Activated CD4-positive, alpha-beta T cell treated with anti-CD3 and anti-CD28 coated beads, Interleukin-2, Interleukin-6, amounts not matched to agents 100 ng/mL and 50 ng/mL, durations not matched to agents 16 hours and 8 hours (primary cell): ENCODE results near the gene NELL1.
"Not testable (repeated sequence)": the region's sequence is repeated elsewhere in the genome, so short reads cannot be mapped to it uniquely, and the experiment has no call there.

Experiments used
- DNase-seq: peaks from one replicate; pipeline ENCODE4 v3.0.0-alpha.2; 2020

NELL1 gene

GRCh38 chr11:20771681-20772080, 102.3 kb downstream of the NELL1 start:
- DNase-seq: no peak

- no peak for DNase-seq
Measured at GRCh38 chr11:20775331-20775730, 105.9 kb downstream of the NELL1 start.

- DNase-seq: no peak
Measured at GRCh38 chr11:20782775-20783174, 113.4 kb downstream of the NELL1 start.

- no peak for DNase-seq
Measured at GRCh38 chr11:20783220-20783619, 113.8 kb downstream of the NELL1 start.

GRCh38 chr11:20790622-20791021, 121.2 kb downstream of the NELL1 start:
- no peak for DNase-seq

- no peak for DNase-seq
Measured at GRCh38 chr11:20795005-20795404, 125.6 kb downstream of the NELL1 start.

DNA sequence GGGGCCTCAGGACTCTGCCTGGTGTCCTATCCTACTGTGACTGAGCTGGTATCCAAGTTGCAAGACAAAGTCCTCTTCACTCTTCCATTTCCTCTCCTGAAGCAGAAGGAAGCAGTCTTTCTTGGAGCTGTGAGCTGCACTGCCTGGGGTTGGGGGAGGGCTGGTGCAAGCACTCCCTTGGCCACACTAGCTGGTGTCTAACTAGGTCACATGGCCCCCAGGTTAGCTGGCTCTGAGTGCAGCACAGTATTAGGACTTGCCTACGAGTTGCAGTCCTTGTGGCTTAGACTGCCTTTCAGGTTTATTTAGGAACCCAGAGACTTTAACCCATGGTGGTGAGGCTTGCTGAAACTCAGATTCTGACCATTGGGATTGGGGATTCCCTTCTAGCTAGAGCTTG, 138.9 kb downstream of the NELL1 start:
- no peak for DNase-seq

GRCh38 chr11:20821046-20821445, 151.7 kb downstream of the NELL1 start:
- DNase-seq: no peak

DNA sequence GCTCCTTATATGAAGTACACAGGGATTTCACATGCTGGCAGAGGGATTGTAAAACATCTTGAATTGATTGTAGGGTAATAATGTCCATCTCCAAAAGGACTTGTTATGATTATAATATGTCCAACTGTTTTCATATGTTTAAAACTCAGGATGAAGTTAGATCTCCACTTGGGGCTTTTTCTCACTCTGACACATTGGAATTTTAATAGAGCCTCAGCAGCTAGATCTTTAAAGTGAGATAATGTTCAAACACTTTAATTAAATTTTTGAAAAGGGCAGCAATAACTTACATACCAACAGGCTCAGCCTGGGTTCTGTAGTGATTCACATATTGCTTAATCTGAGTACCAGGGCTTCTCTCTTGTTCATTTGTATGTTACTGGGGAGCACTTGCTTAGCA, 152.1 kb downstream of the NELL1 start:
- no peak for DNase-seq

GRCh38 chr11:20824773-20825172, 155.4 kb downstream of the NELL1 start:
- no peak for DNase-seq

DNA sequence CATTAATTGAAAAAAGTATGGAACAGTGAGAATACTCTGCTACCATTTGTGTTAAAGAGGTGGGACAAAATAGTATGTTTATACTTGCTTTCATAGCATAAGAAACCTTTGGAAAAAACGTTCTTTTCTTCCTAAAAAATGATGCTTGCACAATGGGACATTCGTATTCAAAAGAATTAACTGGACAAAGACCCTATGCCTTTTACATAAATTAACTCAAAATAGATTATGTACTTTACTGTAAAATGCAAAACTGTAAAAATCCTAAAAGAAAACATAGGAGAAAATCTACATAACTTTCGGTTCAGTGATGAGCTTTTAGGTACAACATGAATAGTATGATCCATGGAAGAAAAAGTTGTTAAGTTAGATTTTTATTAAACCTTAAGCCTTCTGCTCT, 166.2 kb downstream of the NELL1 start:
- DNase-seq: no peak

GRCh38 chr11:20839231-20839630, 169.8 kb downstream of the NELL1 start:
- no peak for DNase-seq

DNA sequence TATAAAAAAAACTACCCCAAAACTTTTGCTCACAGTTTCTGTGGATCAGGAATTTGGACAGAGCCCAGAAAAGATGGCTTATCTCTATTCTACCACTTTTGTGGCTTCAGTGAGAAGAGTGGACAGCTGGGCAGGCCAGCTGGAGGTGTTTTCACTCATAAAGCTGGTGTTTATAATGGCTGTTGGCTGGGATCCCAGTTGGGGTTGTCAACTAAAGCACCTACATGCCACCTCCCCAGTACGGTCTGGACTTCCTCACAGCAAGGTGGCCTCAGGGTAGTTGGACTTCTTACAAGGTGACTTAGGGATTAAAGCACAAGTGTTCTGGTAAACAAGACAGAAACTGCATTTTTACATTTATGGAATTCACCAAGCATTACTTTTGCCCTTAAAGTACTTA, 171.0 kb downstream of the NELL1 start:
- DNase-seq: no peak

DNA sequence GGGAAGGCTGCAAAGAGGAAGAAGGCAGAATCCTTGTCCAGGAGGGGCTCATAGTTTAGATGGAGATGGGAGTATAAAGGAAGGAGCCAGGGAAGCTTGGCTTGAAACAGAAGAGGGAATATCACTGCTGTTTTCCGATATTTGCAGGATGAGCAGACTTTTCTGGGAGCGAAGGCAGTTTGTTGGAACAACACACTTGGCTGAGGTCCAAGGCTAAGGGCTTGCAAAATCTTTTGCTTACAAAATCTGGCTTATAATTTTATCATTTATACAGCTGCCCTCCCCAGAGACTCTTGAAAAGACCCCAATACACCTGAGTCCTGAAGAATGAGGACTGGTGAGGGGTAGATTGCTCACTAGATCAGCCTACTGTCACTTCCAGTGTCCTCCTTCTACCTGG, 174.8 kb downstream of the NELL1 start:
- no peak for DNase-seq

GRCh38 chr11:20844630-20845029, 175.2 kb downstream of the NELL1 start:
- DNase-seq: no peak

DNA sequence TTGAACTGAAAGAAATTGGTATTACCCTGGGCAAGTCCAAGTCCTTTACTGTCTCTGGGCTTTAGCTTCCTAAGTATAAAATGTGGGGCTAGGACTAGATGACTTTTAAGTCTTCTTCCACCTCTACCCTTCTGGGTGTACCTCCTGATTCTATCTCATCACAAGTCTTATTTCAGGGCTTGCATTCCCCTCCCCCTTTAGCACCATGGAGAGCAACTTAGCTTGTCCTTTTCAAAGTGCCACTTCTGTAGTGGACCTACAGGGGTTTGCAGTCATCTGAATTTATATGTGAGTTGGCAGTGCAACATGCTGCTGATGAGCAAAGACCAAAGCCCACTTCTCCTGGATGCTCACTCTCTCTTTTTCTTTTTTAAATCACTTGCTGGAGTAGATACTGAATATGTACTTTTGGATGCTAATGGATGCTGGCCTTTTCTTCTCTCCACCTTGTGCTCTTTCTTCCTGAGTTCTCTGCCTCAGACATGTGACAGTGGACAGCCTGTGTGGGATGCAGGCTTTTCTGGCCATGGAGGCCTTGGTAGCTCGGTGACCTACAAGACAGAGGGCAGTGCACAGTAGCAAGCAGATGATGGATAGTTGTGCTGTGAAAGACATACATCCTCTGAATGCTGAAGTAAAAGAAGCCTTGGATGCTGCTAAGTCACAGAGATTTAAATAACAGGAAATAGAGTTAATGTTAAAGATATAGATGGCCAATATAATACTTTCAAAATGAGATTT, 185.0 kb downstream of the NELL1 start:
- no peak for DNase-seq

DNA sequence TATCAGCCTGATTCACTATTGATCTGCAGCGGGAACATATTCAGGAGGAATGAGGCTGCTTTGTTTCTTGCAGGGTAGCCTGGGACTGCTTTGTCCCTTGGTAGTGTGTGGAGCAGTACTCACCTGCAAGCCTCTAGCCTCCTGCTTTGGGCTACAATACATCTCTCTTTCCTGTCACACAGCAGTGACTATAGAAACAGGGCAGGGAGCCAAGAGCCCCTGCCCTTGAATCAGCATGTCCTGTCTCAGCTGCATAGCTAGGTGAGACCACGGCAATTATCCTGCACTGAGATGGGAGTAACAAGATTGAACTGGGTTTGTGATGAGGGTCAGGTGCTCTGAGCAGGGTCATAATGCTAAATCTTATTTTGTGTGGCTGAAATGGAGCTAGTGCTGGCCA, 191.9 kb downstream of the NELL1 start:
- no peak for DNase-seq

GRCh38 chr11:20862263-20862662, 192.9 kb downstream of the NELL1 start:
- not testable (repeated sequence) for DNase-seq

- DNase-seq: no peak
Measured at GRCh38 chr11:20864628-20865027, 195.2 kb downstream of the NELL1 start.

GRCh38 chr11:20865161-20865560, 195.8 kb downstream of the NELL1 start:
- no peak for DNase-seq

DNA sequence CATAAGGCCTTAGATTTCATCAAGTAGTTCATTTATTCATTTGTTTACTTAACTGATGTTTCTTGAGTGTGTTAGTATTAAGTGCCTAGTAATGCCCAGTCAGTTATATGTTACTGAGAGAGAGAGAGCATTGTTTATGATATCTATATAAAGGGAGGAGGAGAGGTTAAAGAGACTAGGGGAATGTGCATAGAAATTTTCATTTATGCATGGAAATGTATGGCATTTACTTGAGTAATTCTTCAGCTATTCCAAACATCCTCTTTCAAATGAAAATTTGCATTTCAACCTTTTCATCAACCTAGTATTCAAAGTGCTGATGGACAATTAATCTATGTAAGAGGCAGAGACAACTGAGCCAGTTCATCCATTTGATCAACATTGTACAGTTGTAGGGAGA, 199.7 kb downstream of the NELL1 start:
- DNase-seq: no peak

DNA sequence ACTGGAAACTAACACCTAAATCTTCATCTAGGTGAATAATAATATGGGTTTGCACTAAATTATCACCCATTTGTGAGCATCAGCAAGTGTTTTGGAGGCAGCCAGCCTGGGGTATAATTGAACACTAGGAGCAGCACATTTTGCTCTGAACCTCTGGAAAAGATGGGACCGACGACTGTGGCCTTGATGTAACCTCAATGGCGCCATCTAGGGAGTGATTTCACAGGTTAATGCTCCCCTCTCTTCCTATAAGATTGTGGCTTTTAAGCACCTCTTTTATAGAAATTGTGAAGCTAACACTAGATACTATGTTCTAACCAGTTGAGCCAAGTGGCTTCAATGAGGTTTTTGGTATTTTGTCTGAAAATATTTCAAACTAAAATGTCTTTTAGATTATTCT, 203.7 kb downstream of the NELL1 start:
- DNase-seq: peak; percentile 5

- DNase-seq: no peak
Measured at GRCh38 chr11:20874358-20874757, 205.0 kb downstream of the NELL1 start.

DNA sequence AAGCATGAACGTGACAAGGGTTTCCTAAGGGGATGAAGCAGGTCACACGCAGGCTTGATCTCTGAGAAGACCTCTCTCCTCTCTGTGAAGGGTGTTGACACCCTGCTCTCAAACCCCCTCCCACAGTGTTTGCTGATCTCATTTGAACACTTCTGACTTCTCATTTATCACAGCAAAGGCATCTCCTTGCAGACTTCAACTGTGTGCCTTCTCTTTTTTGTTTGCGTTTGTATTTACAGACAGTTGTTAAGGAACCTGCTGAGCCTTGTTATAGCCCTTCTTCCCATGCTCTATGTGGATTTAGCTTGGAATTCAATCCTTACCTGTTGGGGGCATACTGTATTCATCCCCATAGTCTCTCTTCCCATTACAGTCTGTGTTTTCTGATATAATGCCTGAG, 206.5 kb downstream of the NELL1 start:
- no peak for DNase-seq

DNA sequence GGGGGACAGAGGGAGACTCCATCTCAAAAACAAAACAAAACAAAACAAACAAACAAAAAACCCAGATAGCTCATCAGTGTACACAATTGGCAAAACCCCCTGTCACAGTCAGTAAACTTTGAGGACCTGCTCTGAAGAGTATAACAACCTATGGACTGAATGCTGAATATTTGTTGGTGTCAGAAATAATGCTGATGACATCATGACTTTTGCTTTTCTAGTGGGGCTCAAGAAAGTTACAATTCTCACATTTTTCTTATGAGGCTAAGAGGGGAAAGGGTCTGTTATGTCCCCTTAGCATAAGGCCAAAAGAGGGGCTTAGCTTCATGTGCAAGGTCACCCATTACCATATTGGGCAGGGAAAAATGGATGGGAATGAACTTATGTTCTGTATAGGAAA, 207.4 kb downstream of the NELL1 start:
- no peak for DNase-seq
